ENCODE data around the gene TMEM9B.

Gene TMEM9B

GRCh38 chr11:8899119-8899753 is 65.0 kb downstream of the TMEM9B start:
- no peak overlapping the region for H3K4me3 ChIP-seq

More at GRCh38 chr11:8899119-8899753, 65.0 kb downstream of the TMEM9B start:
- H3K27ac ChIP-seq = no peak overlapping the region

All from skin epidermis (tissue), 12 donors.